ENCODE results near the gene RAB40AL. TPM values are rescaled to one million over a fixed set of nuclear protein-coding genes. Genes with fewer than 3 reads are reported as not detected.
"Not testable (repeated sequence)": the region's sequence is repeated elsewhere in the genome, so short reads cannot be mapped to it uniquely, and the experiment has no call there.

Gene RAB40AL, protein sequence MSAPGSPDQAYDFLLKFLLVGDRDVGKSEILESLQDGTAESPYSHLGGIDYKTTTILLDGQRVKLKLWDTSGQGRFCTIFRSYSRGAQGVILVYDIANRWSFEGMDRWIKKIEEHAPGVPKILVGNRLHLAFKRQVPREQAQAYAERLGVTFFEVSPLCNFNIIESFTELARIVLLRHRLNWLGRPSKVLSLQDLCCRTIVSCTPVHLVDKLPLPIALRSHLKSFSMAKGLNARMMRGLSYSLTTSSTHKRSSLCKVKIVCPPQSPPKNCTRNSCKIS
- 0.40 TPM in 1 of 2 replicates, not detected in the other for total RNA-seq (2014; rRNA removed; shearing (Covaris generic))

- not testable (repeated sequence) for DNase-seq (ENCODE audit: low read depth)
Observed at GRCh38 chrX:102936972-102937371, at the start of gene RAB40AL. Gene RAB40AL, plus strand, starts transcription at chrX:102937272. Its CDS starts 47 bp downstream, at chrX:102937319.

- no peak for DNase-seq (ENCODE audit: low read depth)
Observed at GRCh38 chrX:102887687-102888086, 49.4 kb upstream of the RAB40AL start.

- no peak for DNase-seq (ENCODE audit: low read depth)
Observed at GRCh38 chrX:102892103-102892502, 45.0 kb upstream of the RAB40AL start.

GRCh38 chrX:102899940-102900916, 36.8 kb upstream of the RAB40AL start:
- peak; percentile 49 for DNase-seq (ENCODE audit: low read depth)

GRCh38 chrX:102902355-102902754, 34.7 kb upstream of the RAB40AL start:
- no peak for DNase-seq (ENCODE audit: low read depth)

- no peak for DNase-seq (ENCODE audit: low read depth)
Observed at GRCh38 chrX:102930990-102931756, 5.9 kb upstream of the RAB40AL start.

DNA sequence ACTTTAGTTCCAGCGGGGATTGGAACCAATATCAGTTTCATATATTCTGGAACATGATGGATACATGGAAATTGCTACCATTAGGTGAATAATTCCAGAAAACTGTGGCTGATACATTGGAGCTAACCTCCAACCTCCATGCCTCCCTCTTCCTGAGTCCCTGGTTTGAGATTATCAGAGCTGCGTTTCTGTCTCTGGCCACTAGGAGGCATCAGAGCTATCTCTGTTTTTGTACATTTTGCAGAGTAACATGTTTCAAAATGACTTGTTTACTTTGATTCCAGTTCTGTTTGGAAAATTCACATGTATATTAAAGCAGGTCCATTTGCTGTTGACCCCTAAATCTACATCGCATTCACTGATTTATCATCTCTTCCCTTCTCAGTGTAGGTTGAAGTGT, 2.4 kb upstream of the RAB40AL start:
- peak; percentile 5 for DNase-seq (ENCODE audit: low read depth)

- DNase-seq (ENCODE audit: low read depth) = peak; percentile 36
Observed at GRCh38 chrX:102950908-102951866, 14.1 kb downstream of the RAB40AL start.

GRCh38 chrX:102957751-102958150, 20.7 kb downstream of the RAB40AL start:
- DNase-seq (ENCODE audit: low read depth) = no peak

GRCh38 chrX:102958794-102959193, 21.7 kb downstream of the RAB40AL start:
- peak; percentile 22 for DNase-seq (ENCODE audit: low read depth)

DNA sequence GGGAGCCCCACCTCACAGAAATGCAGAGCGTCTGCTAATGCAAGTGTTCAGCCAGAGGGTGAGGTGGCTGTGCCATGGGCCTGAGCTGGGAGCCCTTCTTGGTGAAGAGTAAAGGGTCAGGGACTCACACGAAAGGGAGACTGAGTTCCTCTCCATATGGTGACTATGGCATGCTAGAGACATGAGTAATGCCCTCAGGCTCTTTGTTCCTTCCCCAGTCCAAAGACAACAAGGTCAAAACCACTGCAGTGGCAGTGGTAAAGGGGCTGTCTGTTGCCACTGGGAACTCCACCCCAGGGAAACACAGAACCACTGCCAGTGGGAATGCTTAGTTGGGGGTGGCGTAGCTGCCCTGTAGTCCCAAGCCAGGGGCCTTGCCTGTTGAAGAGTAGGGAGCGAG, 22.4 kb downstream of the RAB40AL start:
- peak; percentile 81 for DNase-seq (ENCODE audit: low read depth)

GRCh38 chrX:102963955-102964354, 26.9 kb downstream of the RAB40AL start:
- no peak for DNase-seq (ENCODE audit: low read depth)

DNA sequence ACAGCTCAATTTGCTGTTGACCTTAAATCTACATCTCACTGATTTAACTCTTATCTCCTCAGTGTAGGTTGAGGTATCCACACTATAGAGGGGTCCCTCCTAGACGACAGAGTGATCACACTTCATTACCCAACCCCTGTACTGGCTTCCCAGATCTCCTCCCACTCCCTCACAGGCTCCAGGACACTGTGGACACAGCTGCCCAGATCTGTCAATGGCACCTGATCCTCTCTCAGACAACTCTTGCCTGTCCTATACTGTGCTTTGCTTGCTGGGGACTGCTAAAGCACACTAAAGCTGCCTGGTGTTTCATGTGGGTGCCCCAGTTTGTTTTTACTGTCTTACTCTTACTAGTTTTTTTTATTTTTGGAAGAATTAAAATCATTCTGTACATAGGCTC, 27.9 kb downstream of the RAB40AL start:
- DNase-seq (ENCODE audit: low read depth) = no peak

DNA sequence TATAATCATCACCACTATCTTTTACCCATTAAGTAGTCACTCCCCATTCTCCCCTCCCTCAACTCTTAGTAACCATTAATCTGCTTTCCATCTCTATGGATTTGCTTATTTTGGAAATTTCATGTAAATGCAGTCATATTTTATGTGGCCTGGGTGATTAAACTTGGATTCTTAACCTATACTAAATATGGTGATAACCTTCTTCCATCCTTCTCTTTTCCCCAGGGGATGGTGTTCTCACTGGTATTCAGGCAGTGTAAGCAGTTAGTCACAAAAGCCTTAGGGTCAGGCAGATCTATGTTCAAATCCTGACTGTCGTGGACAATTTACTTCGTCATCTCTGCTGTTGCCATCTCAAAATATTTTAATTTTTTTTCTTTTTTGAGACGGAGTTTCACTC, 29.6 kb downstream of the RAB40AL start:
- no peak for DNase-seq (ENCODE audit: low read depth)

GRCh38 chrX:102968216-102968615, 31.1 kb downstream of the RAB40AL start:
- no peak for DNase-seq (ENCODE audit: low read depth)

DNA sequence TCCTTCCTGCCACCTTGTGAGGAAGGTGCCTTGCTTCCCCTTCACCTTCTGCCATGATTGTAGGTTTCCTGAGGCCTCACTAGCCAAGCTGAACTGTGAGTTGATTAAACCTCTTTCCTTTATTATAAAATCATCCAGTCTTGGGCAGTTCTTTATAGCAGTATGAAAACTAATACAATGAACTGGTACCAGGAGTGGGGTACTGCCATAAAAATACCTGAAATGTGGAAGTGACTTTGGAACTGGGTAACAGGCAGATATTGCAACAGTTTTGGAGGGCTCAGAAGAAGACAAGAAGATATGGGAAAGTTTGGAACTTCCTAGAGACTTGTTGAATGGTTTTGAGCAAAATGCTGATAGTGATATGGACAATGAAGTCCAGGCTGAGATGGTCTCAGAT, 34.5 kb downstream of the RAB40AL start:
- not testable (repeated sequence) for DNase-seq (ENCODE audit: low read depth)

- no peak for DNase-seq (ENCODE audit: low read depth)
Observed at GRCh38 chrX:102975016-102975415, 37.9 kb downstream of the RAB40AL start.

- no peak for DNase-seq (ENCODE audit: low read depth)
Observed at GRCh38 chrX:102976286-102976685, 39.2 kb downstream of the RAB40AL start.

GRCh38 chrX:102976793-102977495, 39.9 kb downstream of the RAB40AL start:
- DNase-seq (ENCODE audit: low read depth) = peak; percentile 60

- DNase-seq (ENCODE audit: low read depth) = no peak
Observed at GRCh38 chrX:102978594-102978993, 41.5 kb downstream of the RAB40AL start.
